A549 (cell line): ENCODE data around the gene PPP2R3A. TPM values are rescaled to one million over a fixed set of nuclear protein-coding genes. Genes with fewer than 3 reads are reported as not detected.

Experiments used
- ATAC-seq, 2 experiments: fragments of 200-7000 bp in 1 of 2; fragments of >200 bp in 1 of 2; cut with Nextera tagmentation in 1 of 2; cut with Tn5 transposase in 1 of 2; 3 replicates each; pipeline versions ENCODE4 v1.8.0 to v1.9.1; 2018 to 2020; ENCODE audit warnings: mild to moderate bottlenecking in 1 of 2, moderate library complexity in 1 of 2
- CTCF ChIA-PET: fragments of 300-600 bp; sonication (Branson Sonifier 250); formaldehyde crosslinking; extraction: SDS; loops from one replicate; lab custom pipeline; 2021; ENCODE audit warnings: antibody characterized with exemption, inconsistent platforms; lab: Yijun Ruan, JAX
- POLR2A ChIA-PET: fragments of 350-600 bp; formaldehyde crosslinking; extraction: SDS; loops from one replicate; lab custom pipeline; 2021; ENCODE audit warnings: antibody characterized with exemption, inconsistent platforms; lab: Yijun Ruan, JAX
- DNase-seq, 2 experiments: peaks; one replicate each; pipeline versions ENCODE4 v3.0.0 to v3.0.0-alpha.2; 2011 to 2016; ENCODE audit warnings: low read depth in 1 of 2, low spot score in 1 of 2
- FAIRE-seq: peaks from 2 replicates; lab custom pipeline; 2011; peaks lifted over from hg19 to GRCh38; lab: Jason Lieb, UNC
- H3K27ac ChIP-seq, 2 experiments: fragments of >200 bp; sonication (Bioruptor Twin); formaldehyde crosslinking; 3 replicates each; pipeline ENCODE4 v1.5.1; 2016 to 2017
- H3K4me1 ChIP-seq: fragments of >200 bp; sonication (Bioruptor Twin); formaldehyde crosslinking; 3 replicates; pipeline ENCODE4 v1.6.1; 2016
- H3K4me2 ChIP-seq: fragments of >200 bp; sonication (Bioruptor Twin); formaldehyde crosslinking; 3 replicates; pipeline ENCODE4 v1.6.1; 2016
- H3K4me3 ChIP-seq: fragments of >200 bp; sonication (Bioruptor Twin); formaldehyde crosslinking; 3 replicates; pipeline ENCODE4 v1.5.1; 2016
- H3K9me3 ChIP-seq: fragments of >200 bp; sonication (Bioruptor Twin); formaldehyde crosslinking; 3 replicates; pipeline ENCODE4 v1.6.1; 2016
- ATOH8 ChIP-seq: fragments of 250-450 bp; sonication (Bioruptor Pico); IDR thresholded peaks from 2 replicates; pipeline ENCODE4 v1.5.0; 2020; ENCODE audit warnings: low read depth, mild to moderate bottlenecking, moderate library complexity
- BHLHE40 ChIP-seq: IDR thresholded peaks from 2 replicates; pipeline ENCODE4 v1.6.1; 2012; ENCODE audit warnings: low read depth, low read length, inconsistent platforms
- CBX8 ChIP-seq: fragments of 200-600 bp; sonication (generic); IDR thresholded peaks from 2 replicates; pipeline ENCODE4 v1.6.1; 2016
- CEBPB ChIP-seq, 2 experiments: fragments of >200 bp in 1 of 2; sonication (Bioruptor Twin) in 1 of 2; formaldehyde crosslinking in 1 of 2; IDR thresholded peaks; 2 replicates each; pipeline ENCODE4 v1.6.1; 2012 to 2016
- CTCF ChIP-seq: fragments of >200 bp; sonication (Bioruptor Twin); formaldehyde crosslinking; IDR thresholded peaks from 3 replicates; pipeline ENCODE4 v1.5.1; 2016
- EHMT2 ChIP-seq: fragments of 200-600 bp; sonication (generic); IDR thresholded peaks from 2 replicates; pipeline ENCODE4 v1.6.1; 2016; ENCODE audit warnings: antibody characterized with exemption, low read depth, mild to moderate bottlenecking, moderate library complexity
- ELK1 ChIP-seq: fragments of 150-350 bp; IDR thresholded peaks from 2 replicates; pipeline ENCODE4 v1.6.1; 2014; ENCODE audit warnings: low read depth, mild to moderate bottlenecking, low read length
- ESRRA ChIP-seq: fragments of 150-350 bp; IDR thresholded peaks from 2 replicates; pipeline ENCODE4 v1.6.1; 2014; ENCODE audit warnings: mild to moderate bottlenecking, low read length, borderline replicate concordance
- MAX ChIP-seq: IDR thresholded peaks from 2 replicates; pipeline ENCODE4 v1.6.1; 2012
- NPAS2 ChIP-seq: fragments of 250-450 bp; sonication (Bioruptor Pico); IDR thresholded peaks from 2 replicates; pipeline ENCODE4 v1.8.0; 2022; ENCODE audit warnings: mild to moderate bottlenecking, moderate library complexity, borderline replicate concordance
- NR3C1 ChIP-seq: fragments of >200 bp; sonication (Bioruptor Twin); formaldehyde crosslinking; IDR thresholded peaks from 3 replicates; pipeline ENCODE4 v1.6.1; 2017
- RAD21 ChIP-seq, 2 experiments: fragments of >200 bp in 1 of 2; sonication (Bioruptor Twin) in 1 of 2; formaldehyde crosslinking in 1 of 2; IDR thresholded peaks in 1 of 2; conservative IDR thresholded peaks in 1 of 2; 2 replicates in 1 of 2; 3 replicates in 1 of 2; pipeline ENCODE4 v1.6.1; 2012 to 2018; ENCODE audit warnings: inconsistent platforms in 1 of 2
- RARB ChIP-seq: fragments of 250-450 bp; sonication (Bioruptor Pico); IDR thresholded peaks from 2 replicates; pipeline ENCODE4 v1.8.0; 2021; ENCODE audit warnings: mild to moderate bottlenecking, moderate library complexity
- REST ChIP-seq: fragments of 200-600 bp; sonication (generic); IDR thresholded peaks from 2 replicates; pipeline ENCODE4 v1.6.1; 2016; ENCODE audit warnings: antibody characterized with exemption, mild to moderate bottlenecking, moderate library complexity
- RFX5 ChIP-seq: fragments of 450-650 bp; IDR thresholded peaks from 2 replicates; pipeline ENCODE4 v1.7.1; 2014; ENCODE audit warnings: antibody characterized with exemption, mild to moderate bottlenecking, moderate library complexity
- TP53 ChIP-seq: fragments of 250-450 bp; sonication (Bioruptor Pico); IDR thresholded peaks from 2 replicates; pipeline ENCODE4 v1.5.0; 2021; ENCODE audit warnings: mild to moderate bottlenecking, moderate library complexity
- ZC3H11A ChIP-seq: fragments of 450-650 bp; IDR thresholded peaks from 2 replicates; pipeline ENCODE4 v1.6.1; 2014; ENCODE audit warnings: antibody characterized with exemption, mild to moderate bottlenecking
- ZFP36 ChIP-seq: fragments of 450-650 bp; IDR thresholded peaks from 2 replicates; pipeline ENCODE4 v1.6.1; 2014; ENCODE audit warnings: borderline replicate concordance; ENCODE audit not compliant: partially characterized antibody
- WGBS: methylation state at CpG from one replicate; pipeline ENCODE4 v1.1.6; 2017; ENCODE audit errors: missing lambda C conversion rate; 5-methylcytosine and 5-hydroxymethylcytosine counted together
- polyA plus RNA-seq, 4 experiments: library from polyadenylated mRNA; depleted of rRNA in 3 of 4; stranded (reverse); fragments of >200 nt; fragmentation: RNase III in 1 of 4; extraction: RNeasy Plus Mini Kit Qiagen cat#74134 plus additional on column Dnase treatment in 1 of 4; gene quantifications; 2 replicates in 3 of 4; 3 replicates in 1 of 4; pipeline ENCODE4 v1.2.3, GENCODE V29; 2011 to 2017

Gene PPP2R3A
- polyA plus RNA-seq, 2 of the 4 experiments (the other 2 are of a cell fraction): 1.9 to 3.2 TPM

- no peak overlapping the region for H3K4me3 ChIP-seq
- ATAC-seq (no peak), DNase-seq (no peak), FAIRE-seq (no peak)
- no peaks in the 10 kb centered on the region for H3K9me3 ChIP-seq
- WGBS: 77% methylated on average over 6 of the region's 6 CpGs
- no peak overlapping the region for H3K4me2 ChIP-seq
- H3K4me1 ChIP-seq: peaks cover under 1% of the 10 kb centered on the region; the same call in 2 of the 3 replicates
- H3K27ac ChIP-seq: no peak overlapping the region
- CTCF ChIA-PET: no interaction called here
- TF ChIP-seq NPAS2 (CRISPR knock-in tag): no peak
- POLR2A ChIA-PET: no interaction called here
Measured at GRCh38 chr3:135997554-135998320, 32.2 kb downstream of the PPP2R3A start.

- Histone ChIP-seq H3K4me2 (no peak overlapping the region), H3K4me1 (peaks cover 3% of the 10 kb centered on the region; the same call in 1 of the 3 replicates), H3K9me3 (no peaks in the 10 kb centered on the region), H3K4me3 (no peak overlapping the region), H3K27ac (no peak overlapping the region)
- ATAC-seq (no peak), DNase-seq (no peak), FAIRE-seq (no peak)
- ChIA-PET CTCF (no interaction called here), POLR2A (no interaction called here)
- 80% methylated on average over 1 of the region's 1 CpG for WGBS
- TF ChIP-seq ZFP36: no peak
- no peak for TF ChIP-seq RFX5
- no peak for TF ChIP-seq NR3C1
- no peak for TF ChIP-seq CBX8
- TF ChIP-seq ESRRA: no peak
- TF ChIP-seq CEBPB (IDR thresholded peaks at IDR 0.05): no peak
- no peak for TF ChIP-seq RARB
- TF ChIP-seq CTCF: no peak
- TF ChIP-seq MAX: no peak
- TF ChIP-seq REST: no peak
- TF ChIP-seq ZC3H11A: no peak
- TF ChIP-seq BHLHE40: no peak
- TF ChIP-seq EHMT2: no peak
- TF ChIP-seq ELK1: no peak
- TF ChIP-seq RAD21 (conservative IDR thresholded peaks at IDR 0.05 in 1 of 2, IDR thresholded peaks at IDR 0.05 in 1 of 2): no peak
- no peak for TF ChIP-seq TP53 (CRISPR knock-in tag)
- TF ChIP-seq ATOH8 (CRISPR knock-in tag): no peak
Measured at GRCh38 chr3:136008221-136008620, 42.7 kb downstream of the PPP2R3A start.
